GM10266 (cell line): ENCODE results near the gene WDR64.
"Not testable (repeated sequence)": the region's sequence is repeated elsewhere in the genome, so short reads cannot be mapped to it uniquely, and the experiment has no call there.

Source experiments
- DNase-seq: peaks from one replicate; pipeline ENCODE4 v3.0.0; 2012; ENCODE audit errors: extremely low spot score
- CTCF ChIP-seq: IDR thresholded peaks from 2 replicates; pipeline ENCODE4 v1.5.1; 2012; ENCODE audit warnings: mild to moderate bottlenecking, low read depth; ENCODE audit not compliant: control insufficient read depth, insufficient read depth; ENCODE audit errors: missing control alignments

WDR64 gene

GRCh38 chr1:241825581-241825980 lies 173.5 kb downstream of the WDR64 start:
- TF ChIP-seq CTCF, result no peak
- DNase-seq, result no peak

GRCh38 chr1:241826613-241827012 lies 174.5 kb downstream of the WDR64 start:
- not testable (repeated sequence) for DNase-seq

- no peak for TF ChIP-seq CTCF
- DNase-seq, result no peak
Measured at GRCh38 chr1:241827264-241827663, 175.2 kb downstream of the WDR64 start.

GRCh38 chr1:241828463-241829021 lies 176.5 kb downstream of the WDR64 start:
- no peak for DNase-seq
- TF ChIP-seq CTCF, result no peak

- no peak for TF ChIP-seq CTCF
- DNase-seq, result no peak
Measured at GRCh38 chr1:241829468-241829867, 177.4 kb downstream of the WDR64 start.

- DNase-seq, result no peak
- peak; percentile 61 for TF ChIP-seq CTCF
Measured at GRCh38 chr1:241834733-241835377, 182.8 kb downstream of the WDR64 start.

GRCh38 chr1:241836941-241837340 lies 184.9 kb downstream of the WDR64 start:
- no peak for TF ChIP-seq CTCF
- DNase-seq, result no peak
